ENCODE results near the gene PGF.
A peak's percentile ranks its signal among the peaks of the same experiment; 100 is the strongest.

PGF gene

GRCh38 chr14:74902941-74903705, 52.3 kb downstream of the PGF start:
- DNase-seq (ENCODE audit: insufficient read length, low spot score) (no peak), FAIRE-seq (peak; percentile 67)
- TF ChIP-seq PAX5 (IDR thresholded peaks at IDR 0.05; ENCODE audit: insufficient read depth, low read length, severe bottlenecking) (no peak), POU2F2 (IDR thresholded peaks at IDR 0.05; ENCODE audit: low read depth, low read length) (no peak), TAF1 (IDR thresholded peaks at IDR 0.05; ENCODE audit: low read depth, low read length) (no peak), SPI1 (IDR thresholded peaks at IDR 0.05; ENCODE audit: low read depth, low read length) (no peak), POLR2AphosphoS5 (IDR thresholded peaks at IDR 0.05; ENCODE audit: low read depth, low read length) (no peak), POLR2A (IDR thresholded peaks at IDR 0.05; ENCODE audit: low read depth, low read length) (no peak)

- TF ChIP-seq SPI1 (IDR thresholded peaks at IDR 0.05; ENCODE audit: low read depth, low read length) (no peak), PAX5 (IDR thresholded peaks at IDR 0.05; ENCODE audit: insufficient read depth, low read length, severe bottlenecking) (no peak), TAF1 (IDR thresholded peaks at IDR 0.05; ENCODE audit: low read depth, low read length) (no peak), POLR2AphosphoS5 (IDR thresholded peaks at IDR 0.05; ENCODE audit: low read depth, low read length) (no peak), POU2F2 (IDR thresholded peaks at IDR 0.05; ENCODE audit: low read depth, low read length) (no peak), POLR2A (IDR thresholded peaks at IDR 0.05; ENCODE audit: low read depth, low read length) (no peak)
- DNase-seq (ENCODE audit: insufficient read length, low spot score) (no peak), FAIRE-seq (no peak)
Observed at GRCh38 chr14:74898694-74899093, 56.7 kb downstream of the PGF start.

- TF ChIP-seq SPI1 (IDR thresholded peaks at IDR 0.05; ENCODE audit: low read depth, low read length) (no peak), POLR2AphosphoS5 (IDR thresholded peaks at IDR 0.05; ENCODE audit: low read depth, low read length) (no peak), POLR2A (IDR thresholded peaks at IDR 0.05; ENCODE audit: low read depth, low read length) (no peak), PAX5 (IDR thresholded peaks at IDR 0.05; ENCODE audit: insufficient read depth, low read length, severe bottlenecking) (no peak), POU2F2 (IDR thresholded peaks at IDR 0.05; ENCODE audit: low read depth, low read length) (no peak), TAF1 (IDR thresholded peaks at IDR 0.05; ENCODE audit: low read depth, low read length) (no peak)
- no peak for FAIRE-seq
Observed at GRCh38 chr14:74898083-74898482, 57.3 kb downstream of the PGF start.

GRCh38 chr14:74897642-74898041, 57.8 kb downstream of the PGF start:
- FAIRE-seq (no peak), DNase-seq (ENCODE audit: insufficient read length, low spot score) (no peak)
- no peak for TF ChIP-seq PAX5 (IDR thresholded peaks at IDR 0.05; ENCODE audit: insufficient read depth, low read length, severe bottlenecking)
- TF ChIP-seq POLR2AphosphoS5 (IDR thresholded peaks at IDR 0.05; ENCODE audit: low read depth, low read length), result no peak
- TF ChIP-seq POU2F2 (IDR thresholded peaks at IDR 0.05; ENCODE audit: low read depth, low read length), result no peak
- no peak for TF ChIP-seq POLR2A (IDR thresholded peaks at IDR 0.05; ENCODE audit: low read depth, low read length)
- TF ChIP-seq SPI1 (IDR thresholded peaks at IDR 0.05; ENCODE audit: low read depth, low read length), result no peak
- TF ChIP-seq TAF1 (IDR thresholded peaks at IDR 0.05; ENCODE audit: low read depth, low read length), result no peak

More at GRCh38 chr14:74898083-74898482, 57.3 kb downstream of the PGF start:
- no peak for DNase-seq (ENCODE audit: insufficient read length, low spot score)

- no peak for FAIRE-seq
- DNase-seq (ENCODE audit: insufficient read length, low spot score), result no peak
- TF ChIP-seq PAX5 (IDR thresholded peaks at IDR 0.05; ENCODE audit: insufficient read depth, low read length, severe bottlenecking), result no peak
- no peak for TF ChIP-seq SPI1 (IDR thresholded peaks at IDR 0.05; ENCODE audit: low read depth, low read length)
- TF ChIP-seq POU2F2 (IDR thresholded peaks at IDR 0.05; ENCODE audit: low read depth, low read length), result no peak
- no peak for TF ChIP-seq POLR2A (IDR thresholded peaks at IDR 0.05; ENCODE audit: low read depth, low read length)
- no peak for TF ChIP-seq POLR2AphosphoS5 (IDR thresholded peaks at IDR 0.05; ENCODE audit: low read depth, low read length)
- no peak for TF ChIP-seq TAF1 (IDR thresholded peaks at IDR 0.05; ENCODE audit: low read depth, low read length)
Observed at GRCh38 chr14:74896400-74896799, 59.0 kb downstream of the PGF start.

GRCh38 chr14:74893614-74894091, 61.7 kb downstream of the PGF start:
- no peak for FAIRE-seq
- TF ChIP-seq POU2F2 (IDR thresholded peaks at IDR 0.05; ENCODE audit: low read depth, low read length) (no peak), POLR2A (IDR thresholded peaks at IDR 0.05; ENCODE audit: low read depth, low read length) (no peak), SPI1 (IDR thresholded peaks at IDR 0.05; ENCODE audit: low read depth, low read length) (no peak), PAX5 (IDR thresholded peaks at IDR 0.05; ENCODE audit: insufficient read depth, low read length, severe bottlenecking) (no peak), TAF1 (IDR thresholded peaks at IDR 0.05; ENCODE audit: low read depth, low read length) (no peak), POLR2AphosphoS5 (IDR thresholded peaks at IDR 0.05; ENCODE audit: low read depth, low read length) (no peak)
- DNase-seq (ENCODE audit: insufficient read length, low spot score), result no peak

GRCh38 chr14:74892745-74893144, 62.7 kb downstream of the PGF start:
- TF ChIP-seq TAF1 (IDR thresholded peaks at IDR 0.05; ENCODE audit: low read depth, low read length) (no peak), POLR2AphosphoS5 (IDR thresholded peaks at IDR 0.05; ENCODE audit: low read depth, low read length) (no peak), POLR2A (IDR thresholded peaks at IDR 0.05; ENCODE audit: low read depth, low read length) (no peak), PAX5 (IDR thresholded peaks at IDR 0.05; ENCODE audit: insufficient read depth, low read length, severe bottlenecking) (no peak), POU2F2 (IDR thresholded peaks at IDR 0.05; ENCODE audit: low read depth, low read length) (no peak), SPI1 (IDR thresholded peaks at IDR 0.05; ENCODE audit: low read depth, low read length) (0 out of 2 replicates have a peak, but pooled peaks have one; percentile 13)
- DNase-seq (ENCODE audit: insufficient read length, low spot score) (no peak), FAIRE-seq (no peak)

GRCh38 chr14:74891870-74892269, 63.5 kb downstream of the PGF start:
- DNase-seq (ENCODE audit: insufficient read length, low spot score) (no peak), FAIRE-seq (peak; percentile 35)
- no peak for TF ChIP-seq SPI1 (IDR thresholded peaks at IDR 0.05; ENCODE audit: low read depth, low read length)
- TF ChIP-seq POLR2AphosphoS5 (IDR thresholded peaks at IDR 0.05; ENCODE audit: low read depth, low read length), result no peak
- no peak for TF ChIP-seq TAF1 (IDR thresholded peaks at IDR 0.05; ENCODE audit: low read depth, low read length)
- no peak for TF ChIP-seq PAX5 (IDR thresholded peaks at IDR 0.05; ENCODE audit: insufficient read depth, low read length, severe bottlenecking)
- no peak for TF ChIP-seq POLR2A (IDR thresholded peaks at IDR 0.05; ENCODE audit: low read depth, low read length)
- TF ChIP-seq POU2F2 (IDR thresholded peaks at IDR 0.05; ENCODE audit: low read depth, low read length), result no peak
